ENCODE results near the gene DOCK1.

Gene DOCK1

DNA sequence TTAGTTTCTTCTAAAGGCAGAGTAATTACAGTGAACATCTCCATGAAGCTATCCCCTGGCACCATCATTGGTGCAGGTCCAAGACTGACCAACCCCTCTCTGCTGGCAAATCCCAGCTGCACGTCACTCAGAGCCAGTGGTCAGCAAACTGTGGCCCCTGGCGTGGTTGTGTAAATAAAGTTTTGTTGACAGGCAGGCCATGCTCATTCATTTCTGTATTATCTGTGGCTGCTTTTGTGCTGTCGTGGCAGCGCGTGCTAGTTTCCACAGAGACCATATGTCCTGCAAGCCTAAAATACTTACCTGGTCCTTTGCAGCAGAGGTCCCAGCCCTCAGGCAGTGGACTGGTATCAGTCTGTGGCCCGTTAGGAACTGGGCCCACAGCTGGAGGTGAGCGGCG is 526.3 kb downstream of the DOCK1 start:
- FAIRE-seq, result no peak

DNA sequence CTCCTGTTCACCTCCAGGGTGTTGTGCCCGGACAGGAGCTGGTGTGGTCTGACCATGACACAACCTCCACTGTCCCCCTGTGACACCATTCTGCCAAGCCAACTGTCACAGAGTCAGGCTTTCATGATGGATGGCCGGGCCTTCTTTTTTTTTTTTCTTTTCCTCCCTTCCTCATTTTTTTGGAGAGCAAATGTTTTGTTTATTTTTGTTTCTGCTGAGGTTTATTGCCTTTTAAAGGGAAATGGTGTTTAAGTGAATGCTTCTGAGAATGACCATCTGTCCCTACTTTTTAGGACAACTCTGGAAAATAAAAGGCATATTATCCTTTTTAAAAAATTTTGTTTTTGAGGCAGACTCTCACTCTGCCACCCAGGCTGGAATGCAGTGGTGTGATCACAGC is 528.8 kb downstream of the DOCK1 start:
- FAIRE-seq (no peak), DNase-seq (ENCODE audit: insufficient read length, low spot score) (no peak)

More for the DNA sequence above, 526.3 kb downstream of the DOCK1 start:
- no peak for DNase-seq (ENCODE audit: insufficient read length, low spot score)

DNA sequence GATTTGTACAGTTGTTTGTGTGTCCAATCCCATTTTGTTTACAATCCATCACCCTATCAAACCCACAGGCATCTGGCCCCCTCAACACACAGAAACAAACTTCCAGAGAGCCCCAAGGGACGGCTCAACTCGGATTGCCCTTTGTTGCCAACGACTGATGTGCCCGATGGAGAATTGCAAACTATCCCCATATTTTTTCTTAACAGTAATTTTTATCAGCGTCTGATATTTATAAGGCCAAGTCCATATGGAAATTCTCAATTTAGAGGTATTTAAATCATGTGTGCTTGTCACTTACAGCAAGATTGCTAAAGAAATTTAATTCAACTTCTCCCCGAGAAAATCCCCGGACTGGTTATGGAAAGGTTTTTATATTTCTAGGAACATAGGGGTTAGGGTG is 530.0 kb downstream of the DOCK1 start:
- FAIRE-seq, result no peak
- no peak for DNase-seq (ENCODE audit: insufficient read length, low spot score)

DNA sequence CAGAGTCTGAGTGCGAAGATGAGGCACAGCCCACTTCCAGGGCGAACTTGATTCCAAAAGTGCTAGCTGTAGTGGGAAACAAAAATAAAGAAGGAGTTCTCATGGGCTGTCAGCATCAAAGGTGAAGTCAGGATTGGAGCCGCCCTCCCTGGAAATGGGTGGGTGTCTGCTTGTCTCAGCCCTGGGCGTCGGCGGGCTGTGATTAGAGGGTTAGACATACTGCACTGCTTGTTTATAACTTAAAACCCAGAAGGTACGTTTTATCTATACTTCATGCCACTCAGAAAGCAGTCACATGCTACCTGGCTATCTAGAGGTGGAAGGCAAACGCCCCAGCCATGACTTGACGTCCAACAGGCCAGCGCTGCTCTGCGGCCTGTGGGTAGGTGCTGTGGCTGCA is 535.1 kb downstream of the DOCK1 start:
- DNase-seq (ENCODE audit: insufficient read length, low spot score) (no peak), FAIRE-seq (no peak)

DNA sequence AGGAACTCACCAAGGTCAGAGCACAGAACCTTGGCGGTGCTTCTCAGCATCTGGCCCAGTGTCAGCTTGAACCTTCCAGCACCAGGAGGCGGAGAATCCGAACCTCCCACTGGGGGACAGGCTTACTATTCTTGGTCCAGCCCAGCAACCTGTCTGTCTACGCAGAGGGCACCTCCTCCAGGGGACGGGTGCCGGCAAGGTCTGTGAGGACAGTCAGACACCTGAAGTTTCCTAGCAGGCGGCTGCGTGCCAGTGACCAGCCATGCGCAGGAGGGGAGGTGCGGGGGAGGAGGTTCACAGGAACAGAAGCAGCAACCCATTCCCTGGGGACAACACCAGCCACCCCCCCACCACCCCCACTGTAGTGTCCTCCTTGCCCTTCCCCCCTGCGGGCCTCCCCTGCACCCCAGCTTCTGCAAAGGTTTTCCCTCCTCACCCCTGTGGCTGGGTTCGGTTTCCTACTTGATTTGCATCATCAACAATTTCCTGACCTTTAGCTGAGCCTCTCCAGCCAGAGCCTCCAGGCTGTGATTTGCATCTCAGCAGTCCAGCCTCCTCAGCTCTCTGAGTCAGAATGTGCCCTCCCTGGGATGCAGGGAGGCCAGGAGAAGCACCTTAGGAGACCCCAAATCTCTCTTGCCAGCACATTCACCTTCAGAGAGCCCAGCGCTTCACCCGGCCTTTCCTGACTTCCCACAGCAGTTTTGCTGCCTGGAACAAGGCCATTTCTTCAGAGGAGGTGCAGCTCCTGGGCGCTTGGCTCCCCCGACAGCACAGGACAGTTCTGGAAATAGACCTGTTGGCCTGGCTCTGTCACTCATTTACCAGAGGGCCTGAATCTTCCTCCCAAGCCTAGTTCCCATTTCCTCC is 536.4 kb downstream of the DOCK1 start:
- no peak for FAIRE-seq
- no peak for DNase-seq (ENCODE audit: insufficient read length, low spot score)

DNA sequence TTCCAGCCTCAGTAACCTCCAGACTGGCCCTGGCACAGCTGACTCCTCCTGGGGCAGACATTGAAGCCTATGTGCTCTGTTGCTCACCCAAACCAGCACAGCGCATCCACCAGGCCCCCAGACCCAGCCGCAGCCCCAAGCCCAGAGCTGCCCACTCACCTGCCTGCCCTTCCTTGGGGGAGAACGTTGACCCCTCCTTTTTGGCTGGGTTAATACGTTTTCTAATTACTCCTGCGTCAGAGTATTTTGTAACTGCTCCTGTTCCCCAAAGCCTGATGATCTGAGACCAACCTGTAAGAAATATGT is 536.9 kb downstream of the DOCK1 start:
- no peak for DNase-seq (ENCODE audit: insufficient read length, low spot score)
- FAIRE-seq, result no peak

DNA sequence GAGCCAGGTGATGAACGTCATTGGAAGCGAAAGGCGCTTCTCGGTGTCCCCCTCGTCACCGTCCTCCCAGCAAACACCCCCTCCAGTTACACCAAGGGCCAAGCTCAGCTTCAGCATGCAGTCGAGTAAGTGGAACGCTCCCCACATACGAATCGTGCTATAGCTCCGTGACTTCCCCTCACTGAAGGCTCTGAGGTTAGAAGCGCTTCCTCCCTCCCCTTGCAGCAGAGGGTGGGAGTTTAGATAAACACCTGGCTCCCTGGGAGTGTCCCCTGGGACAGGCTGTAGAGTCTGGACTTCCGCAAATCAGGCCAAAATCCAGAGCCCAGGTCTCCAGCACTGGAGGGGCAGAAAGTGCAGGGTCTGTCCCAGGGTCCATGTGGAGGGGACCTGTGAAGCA is 538.9 kb downstream of the DOCK1 start:
- DNase-seq (ENCODE audit: insufficient read length, low spot score) (no peak), FAIRE-seq (no peak)

DNA sequence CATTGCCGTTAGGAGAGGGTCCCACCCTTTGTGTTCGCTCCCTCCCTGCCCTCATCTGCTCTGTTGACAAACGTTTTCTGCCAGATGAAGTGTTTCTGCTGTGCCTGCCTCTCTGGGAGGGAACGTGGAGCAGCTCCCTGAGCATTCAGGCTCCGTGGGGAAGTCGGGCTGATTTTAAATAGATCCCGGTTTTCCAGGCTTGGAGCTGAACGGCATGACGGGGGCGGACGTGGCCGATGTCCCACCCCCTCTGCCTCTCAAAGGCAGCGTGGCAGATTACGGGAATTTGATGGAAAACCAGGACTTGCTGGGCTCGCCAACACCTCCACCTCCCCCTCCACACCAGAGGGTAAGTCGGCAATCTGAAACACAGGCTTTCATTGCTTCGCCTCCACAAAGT is 542.0 kb downstream of the DOCK1 start:
- no peak for FAIRE-seq

DNA sequence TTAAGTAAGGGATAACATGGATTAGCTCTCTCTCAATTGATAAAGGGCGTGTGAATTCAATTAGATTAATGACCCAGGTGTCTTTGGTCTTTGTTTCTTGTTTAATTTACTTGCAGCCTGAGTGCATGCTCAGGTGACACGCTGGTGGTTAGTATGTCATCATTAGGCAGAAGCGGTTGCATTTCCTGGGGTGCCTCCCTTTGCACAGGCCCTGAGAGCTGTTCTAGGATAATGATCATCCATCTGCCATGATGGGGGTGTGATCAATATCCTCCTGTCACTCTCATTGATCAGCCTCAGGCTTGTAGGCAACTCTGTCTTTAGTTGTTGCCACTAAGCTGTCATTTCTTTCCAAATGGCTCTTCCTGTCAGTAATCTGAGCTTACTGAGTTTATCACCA is 544.3 kb downstream of the DOCK1 start:
- DNase-seq (ENCODE audit: insufficient read length, low spot score) (no peak), FAIRE-seq (no peak)

More for the DNA sequence above, 542.0 kb downstream of the DOCK1 start:
- DNase-seq (ENCODE audit: insufficient read length, low spot score), result no peak

DNA sequence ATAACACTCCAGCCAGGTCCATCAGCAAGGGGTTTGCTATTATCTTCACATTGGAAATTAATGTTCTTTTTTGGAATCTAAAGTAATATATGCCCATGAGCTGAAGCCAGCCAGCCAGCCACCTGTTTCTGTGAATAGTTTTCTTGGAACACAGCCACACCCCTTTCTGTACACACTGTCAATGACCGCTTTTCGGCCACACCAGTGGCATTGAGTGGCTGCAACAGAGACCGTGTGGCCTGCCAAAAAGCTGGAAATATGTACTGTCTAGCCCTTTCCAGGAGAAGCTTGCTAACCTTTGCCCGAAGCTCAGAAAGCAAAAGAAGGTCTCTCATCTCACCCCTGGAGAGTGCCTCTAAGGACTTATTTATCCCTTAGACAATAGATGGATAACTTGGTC is 545.4 kb downstream of the DOCK1 start:
- no peak for DNase-seq (ENCODE audit: insufficient read length, low spot score)
- no peak for FAIRE-seq

DNA sequence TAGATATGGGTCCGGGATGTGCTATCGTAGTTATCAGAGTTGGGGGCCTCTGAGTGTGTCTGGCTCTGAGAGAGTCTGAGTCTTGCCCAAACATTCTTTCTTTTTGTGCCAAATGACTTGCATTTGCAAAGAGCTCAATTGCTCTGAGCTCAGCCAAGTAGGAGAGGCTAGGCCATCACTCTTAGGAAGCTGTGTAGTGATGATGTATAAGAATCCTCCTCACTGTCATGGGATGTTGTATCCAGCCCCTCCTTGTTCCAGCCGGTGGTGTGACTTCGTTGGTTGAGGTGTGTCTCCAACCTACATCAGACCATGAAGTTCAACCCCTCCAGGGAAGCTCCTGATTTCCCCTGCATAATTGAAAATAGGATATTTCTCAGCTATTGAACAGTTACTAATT is 546.4 kb downstream of the DOCK1 start:
- FAIRE-seq, result no peak
- no peak for DNase-seq (ENCODE audit: insufficient read length, low spot score)

DNA sequence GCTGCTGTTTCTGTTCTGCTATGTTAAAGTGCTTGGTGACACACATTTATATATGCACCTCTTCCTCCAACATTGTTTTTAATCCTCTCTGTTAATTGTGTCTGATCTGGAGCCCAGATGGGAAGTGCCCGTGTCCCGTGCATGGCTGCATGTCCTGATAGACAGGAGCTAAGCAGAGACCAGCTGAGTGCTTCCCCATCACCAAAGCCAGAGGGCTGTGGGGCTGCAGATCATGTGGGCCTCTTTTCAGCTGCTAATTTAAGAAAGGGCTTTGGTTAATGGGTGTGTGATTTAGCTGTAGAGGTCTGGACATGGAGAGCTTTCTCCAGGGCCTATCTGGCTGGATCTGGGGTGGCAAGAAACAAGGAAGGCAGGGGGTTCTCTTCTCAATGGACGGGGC is 547.3 kb downstream of the DOCK1 start:
- no peak for FAIRE-seq

DNA sequence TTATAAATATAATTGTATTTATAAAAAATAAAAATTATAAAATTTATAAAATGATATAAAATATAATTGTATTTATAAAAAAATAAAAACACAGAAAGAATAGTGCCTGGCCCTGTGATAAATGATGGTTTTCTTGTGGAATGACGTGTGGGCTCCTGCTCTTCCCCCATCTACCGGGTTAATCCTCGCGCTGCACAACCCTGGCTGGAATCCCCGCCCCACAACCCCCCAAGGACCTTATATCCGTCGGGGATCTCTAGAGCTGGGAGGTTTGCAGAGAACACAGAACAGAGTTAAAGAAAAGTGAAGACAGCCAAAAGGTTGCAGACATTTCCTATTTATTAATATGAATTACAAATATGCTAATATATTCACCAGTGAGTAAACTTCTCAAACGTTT is 548.5 kb downstream of the DOCK1 start:
- FAIRE-seq, result no peak
- no peak for DNase-seq (ENCODE audit: insufficient read length, low spot score)

More for the DNA sequence above, 547.3 kb downstream of the DOCK1 start:
- DNase-seq (ENCODE audit: insufficient read length, low spot score), result no peak

DNA sequence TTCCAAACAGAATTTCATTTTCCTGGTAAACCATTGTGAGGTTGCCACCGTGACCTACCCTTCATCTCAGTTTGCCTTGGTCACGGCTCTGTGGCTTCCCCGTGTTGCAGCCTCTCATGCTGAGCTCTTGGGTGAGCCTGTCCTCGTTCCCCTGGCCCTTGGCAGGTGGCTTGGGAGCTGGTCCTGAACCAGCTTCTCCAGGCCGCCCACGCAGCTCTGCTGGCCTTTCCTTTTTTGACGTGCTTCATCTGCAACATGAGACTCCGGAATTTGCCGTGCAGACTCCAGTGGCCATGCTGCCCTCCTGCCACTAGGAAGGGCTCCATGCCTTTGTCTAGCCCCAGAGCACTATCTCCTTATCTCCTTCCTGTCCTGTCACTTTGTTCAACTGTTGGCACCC is 550.9 kb downstream of the DOCK1 start:
- FAIRE-seq (no peak), DNase-seq (ENCODE audit: insufficient read length, low spot score) (no peak)

DNA sequence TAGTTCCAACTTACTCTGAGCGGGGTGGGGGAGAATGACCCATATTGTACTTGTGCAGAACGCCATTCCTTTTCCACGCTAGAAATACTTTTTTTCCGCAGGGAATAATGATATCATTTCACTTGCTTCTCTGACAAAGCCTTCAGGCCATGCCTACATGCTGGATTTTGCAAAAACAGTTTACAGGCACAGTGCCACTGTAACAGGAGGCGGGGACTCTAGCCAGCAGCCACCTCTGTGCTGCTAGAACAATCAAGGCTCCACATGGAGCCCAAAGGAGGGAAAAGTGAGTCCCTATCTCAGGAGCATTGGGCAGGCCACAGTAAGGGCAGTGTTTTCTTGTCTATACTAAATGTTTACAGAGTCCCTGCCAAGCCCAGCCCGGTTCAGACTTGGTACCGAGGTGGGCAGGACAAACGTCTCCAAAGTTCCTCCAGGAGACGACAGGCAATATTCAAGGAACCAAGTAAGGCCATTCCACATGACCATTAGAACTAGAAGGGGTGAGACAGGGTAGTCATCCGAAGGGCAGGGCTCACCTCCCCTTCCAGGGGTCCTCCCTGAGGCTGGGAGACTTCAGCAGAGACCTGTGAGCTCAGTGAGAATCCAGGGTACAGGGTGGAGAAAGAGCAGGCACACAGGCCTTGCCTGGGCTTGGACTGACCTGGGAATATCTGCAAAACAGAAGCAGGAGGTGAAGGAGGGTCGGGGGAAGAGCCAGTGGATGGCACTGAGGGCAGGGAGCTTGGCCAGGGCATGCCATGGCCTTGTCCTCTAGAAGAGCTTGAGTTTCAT is 553.0 kb downstream of the DOCK1 start:
- DNase-seq (ENCODE audit: insufficient read length, low spot score), result no peak
- FAIRE-seq, result no peak

DNA sequence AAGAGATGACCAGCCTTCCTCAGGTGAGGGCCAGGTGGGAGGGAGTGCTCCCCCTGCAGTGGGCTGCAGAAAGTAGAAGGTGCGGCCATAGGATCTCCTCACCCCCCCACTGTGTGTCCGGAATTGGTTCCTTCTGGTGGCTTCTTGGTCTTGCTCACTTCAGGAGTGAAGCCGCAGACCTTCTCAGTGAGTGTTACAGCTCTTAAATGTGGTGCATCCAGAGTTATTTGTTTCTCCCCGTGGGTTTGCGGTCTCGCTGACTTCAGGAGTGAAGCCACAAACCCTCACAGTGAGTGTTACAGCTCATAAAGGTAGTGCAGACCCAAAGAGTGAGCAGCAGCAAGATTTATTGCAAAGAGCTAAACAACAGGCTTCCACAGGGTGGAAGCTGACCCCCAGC is 553.6 kb downstream of the DOCK1 start:
- DNase-seq (ENCODE audit: insufficient read length, low spot score), result no peak
- no peak for FAIRE-seq

DNA sequence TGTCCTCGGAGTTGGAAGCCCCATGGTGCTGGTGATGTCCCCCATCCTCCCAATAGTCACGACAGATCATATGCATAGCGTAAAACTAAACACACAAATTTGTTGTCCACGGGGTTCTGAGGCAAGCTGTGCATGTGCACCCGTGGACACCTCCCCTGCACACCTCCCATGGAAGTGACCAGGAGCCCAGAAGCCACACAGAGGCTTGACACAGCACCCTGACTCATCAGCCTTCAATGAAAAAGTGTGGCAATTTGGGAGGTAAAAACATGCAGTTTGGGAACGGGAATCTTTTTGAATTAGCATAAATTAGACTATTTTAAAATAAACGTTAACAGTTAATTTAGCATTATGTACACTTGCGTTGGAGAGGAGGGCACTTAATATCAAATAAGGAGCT is 554.7 kb downstream of the DOCK1 start:
- FAIRE-seq (no peak), DNase-seq (ENCODE audit: insufficient read length, low spot score) (no peak)

DNA sequence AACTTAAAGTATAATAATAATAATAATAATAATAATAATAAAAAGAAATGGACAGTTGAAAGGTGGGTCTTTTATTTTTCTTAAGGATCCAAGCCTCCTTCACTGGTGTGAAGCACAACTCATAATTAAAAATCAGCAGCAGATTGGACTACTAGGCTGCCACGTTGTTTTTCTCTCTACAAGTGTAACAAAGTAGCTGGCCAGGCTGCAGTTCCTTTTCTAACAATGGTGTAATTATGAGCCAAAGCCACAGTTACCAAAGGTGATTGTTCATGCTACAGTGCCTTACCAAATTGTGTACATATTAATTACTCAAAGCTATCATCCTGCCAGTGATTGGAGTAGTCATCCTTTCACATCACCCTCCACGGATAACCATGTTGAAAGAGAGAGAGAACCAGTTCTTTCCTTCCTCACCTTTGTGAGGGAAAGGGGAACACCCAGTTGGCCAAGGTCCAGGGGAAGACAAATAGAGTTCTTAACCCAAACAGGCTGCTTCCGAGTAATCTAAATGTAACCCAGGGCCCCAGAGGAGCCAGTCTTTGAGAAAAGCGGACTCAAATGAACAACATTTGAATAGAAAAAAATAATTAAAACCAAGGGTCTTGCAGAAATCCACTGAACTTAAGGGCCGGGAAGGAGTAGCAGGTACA is 557.5 kb downstream of the DOCK1 start:
- FAIRE-seq (no peak), DNase-seq (ENCODE audit: insufficient read length, low spot score) (no peak)

DNA sequence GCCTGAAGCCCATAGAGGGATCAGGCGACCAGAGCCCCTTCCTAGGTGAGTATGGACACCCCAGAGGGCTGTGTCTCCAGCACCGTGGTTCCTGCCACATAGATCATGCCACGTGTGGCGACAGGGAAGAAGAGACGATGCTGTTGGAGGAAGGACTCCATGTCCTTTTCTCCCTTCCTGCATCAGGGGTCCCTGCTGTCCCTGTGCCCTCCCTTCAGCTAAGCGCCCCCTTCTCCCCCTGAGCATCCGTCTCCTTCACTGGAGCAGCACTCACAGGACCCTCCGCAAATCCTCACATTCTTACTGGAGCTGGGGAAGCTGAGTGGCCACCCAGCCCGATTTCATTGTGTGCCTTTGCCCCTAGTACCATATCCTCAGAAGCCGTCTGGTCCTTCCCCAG is 558.3 kb downstream of the DOCK1 start:
- DNase-seq (ENCODE audit: insufficient read length, low spot score) (no peak), FAIRE-seq (no peak)

DNA sequence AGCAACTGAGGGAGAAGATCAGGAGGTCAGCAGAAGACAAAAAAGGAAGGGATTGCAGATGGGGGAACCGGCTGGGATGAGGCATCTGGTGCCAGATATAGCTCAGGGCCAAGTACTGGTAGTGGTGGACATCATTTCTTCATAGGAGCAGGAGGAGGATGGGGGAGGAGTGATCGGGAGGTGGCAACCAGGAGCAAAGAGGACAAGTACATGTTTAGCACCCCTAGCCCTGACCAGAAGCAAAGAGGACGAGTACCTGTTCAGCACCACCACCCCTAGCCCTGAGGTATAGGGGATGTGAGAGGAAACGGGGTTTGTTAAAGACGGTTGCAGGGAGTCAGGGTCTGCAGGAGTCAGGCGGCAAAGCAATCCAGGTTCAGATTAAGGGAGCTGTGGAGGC is 559.3 kb downstream of the DOCK1 start:
- FAIRE-seq, result no peak
- no peak for DNase-seq (ENCODE audit: insufficient read length, low spot score)

DNA sequence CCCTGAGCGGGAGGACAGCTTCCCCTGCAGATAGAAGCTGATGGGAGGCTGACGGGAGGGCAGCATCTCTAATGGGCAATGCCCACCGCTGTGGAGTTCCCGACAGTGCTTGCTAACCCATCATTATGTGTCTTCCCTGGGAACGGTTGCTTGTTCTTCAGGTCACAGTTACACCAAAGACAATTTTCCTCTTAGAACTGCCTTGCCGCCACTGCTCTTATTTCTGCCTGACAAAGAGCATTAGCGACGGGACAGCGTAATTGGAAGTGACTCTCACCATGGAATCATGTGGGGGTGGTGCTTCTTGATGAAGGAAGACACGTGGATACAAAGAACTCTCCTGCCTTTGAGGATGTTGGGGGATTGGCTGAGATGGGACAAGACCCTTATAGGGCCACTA is 562.6 kb downstream of the DOCK1 start:
- FAIRE-seq, result no peak
- DNase-seq (ENCODE audit: insufficient read length, low spot score), result no peak

DNA sequence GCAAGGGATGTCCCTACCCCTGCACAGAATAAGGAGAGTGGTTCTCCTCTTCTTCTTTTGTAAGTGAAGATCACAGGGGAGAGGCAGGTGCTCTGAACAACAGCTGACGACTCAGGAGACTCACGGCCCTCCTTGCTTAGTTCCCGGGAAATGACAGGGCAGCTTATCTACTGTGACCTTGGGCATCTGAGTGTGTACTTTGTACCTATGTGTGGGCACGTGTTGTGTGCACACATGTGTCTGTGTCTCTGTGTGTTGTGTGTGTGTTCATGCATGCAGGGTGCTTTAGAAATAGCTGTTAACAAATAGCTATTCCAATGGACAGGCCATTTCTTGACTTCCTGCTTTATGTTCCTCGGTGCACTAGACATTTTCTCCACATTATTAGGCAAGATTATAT is 563.4 kb downstream of the DOCK1 start:
- no peak for FAIRE-seq
- no peak for DNase-seq (ENCODE audit: insufficient read length, low spot score)
